Suprapubic skin (tissue), 4 donors: ENCODE results near the gene CR1L.

Experiments used
- CTCF ChIP-seq, 2 donors: fragments of 200-600 bp in 1 of 2; fragments of 450-650 bp in 1 of 2; sonication (generic) in 1 of 2; IDR thresholded peaks; one replicate each; pipeline ENCODE4 v1.5.1; 2016 to 2019; ENCODE audit warnings: antibody characterized with exemption in 2 of 2, mild to moderate bottlenecking in 1 of 2, moderate library complexity in 1 of 2
- EP300 ChIP-seq: sonication (generic); formaldehyde crosslinking; IDR thresholded peaks from one replicate; pipeline ENCODE4 v1.6.1; 2017; ENCODE audit warnings: antibody characterized with exemption
- POLR2A ChIP-seq, 2 donors: fragments of 450-650 bp; IDR thresholded peaks; one replicate each; pipeline ENCODE4 v1.6.1; 2017; ENCODE audit warnings: antibody characterized with exemption in 2 of 2, mild to moderate bottlenecking in 2 of 2, moderate library complexity in 2 of 2
- POLR2AphosphoS5 ChIP-seq, 3 donors: sonication (generic); formaldehyde crosslinking; IDR thresholded peaks; one replicate each; pipeline ENCODE4 v1.6.1; 2017; ENCODE audit warnings: antibody characterized with exemption in 3 of 3

GRCh38 chr1:207647671-207648333 lies 2.9 kb downstream of the CR1L start:
- TF ChIP-seq EP300 (no peak), CTCF (IDR thresholded peaks at IDR 0.05) (no peak), POLR2A (IDR thresholded peaks at IDR 0.05) (no peak), POLR2AphosphoS5 (IDR thresholded peaks at IDR 0.05) (no peak)
